Heart left ventricle (tissue), 13 donors: ENCODE measurements around the gene ECT2.
A peak's percentile ranks its signal among the peaks of the same experiment; 100 is the strongest.

Source experiments
- CTCF ChIP-seq, 12 donors: fragments of 200-600 bp; sonication (generic) in 4 of 12; IDR thresholded peaks; one replicate each; pipeline versions ENCODE4 v1.5.0 to v1.8.0; 2018 to 2022; ENCODE audit warnings: antibody characterized with exemption in 12 of 12, mild to moderate bottlenecking in 5 of 12
- POLR2A ChIP-seq, 2 donors: fragments of 450-650 bp; IDR thresholded peaks; one replicate each; pipeline ENCODE4 v1.6.1; 2017; ENCODE audit warnings: antibody characterized with exemption in 2 of 2, mild to moderate bottlenecking in 2 of 2, moderate library complexity in 2 of 2
- donor health status: ischemic (EF 13 %, LVEDD 7.1; RV severe dilation, severe dysfunction).
- donor health status: DM: no; HTN: yes; CAD: no.
- donor health status: DM: no; HTN: no; CAD: no.
- donor health status: ischemic (EF 25% LVEDD 6.9; RV normal size, moderate dysfunction).
- donor health status: ischemic (EF 25% LVEDD 5.7; RV mildly dilated, moderate dysfunction).
- donor health status: ischemic (EF 35%, LVEDD 5.7; RV mildly dilated, moderate dysfunction).
- donor health status: nonischemic (EF 11% LVEDD 7.7; RV severe dilation, severe dysfunction).
- donor health status: DM: yes; HTN: yes; CAD: no.
- donor health status: PGD.
- donor health status: ischemic (EF 29% LVEDD 5.4; RV normal size, mild dysfunction).
- donor health status: nonischemic (EF 23%, LVEDD 6.1; RV moderate dilation, normal function).

GRCh38 chr3:172808969-172809546 lies 58.5 kb downstream of the ECT2 start:
- TF ChIP-seq CTCF (IDR thresholded peaks at IDR 0.05) (peak in 11 of 12 donors; percentile 24 to 63 (median 48)), POLR2A (IDR thresholded peaks at IDR 0.05) (no peak)
